Natural killer cell treated with Interleukin-12 subunit alpha and Interleukin-12 subunit beta and Interleukin-15 and Interleukin-18, amount 100 ng/mL, for 72 hours (primary cell): Measurements from ENCODE around the gene HNRNPF. TPM values are rescaled to one million over a fixed set of nuclear protein-coding genes. Genes with fewer than 3 reads are reported as not detected.
"Not testable (repeated sequence)": the region's sequence is repeated elsewhere in the genome, so short reads cannot be mapped to it uniquely, and the experiment has no call there.

Source experiments
- ATAC-seq, 2 donors: fragments of 150-1000 bp; cut with Tn5 transposase in 1 of 2; sonication (Bioruptor Pico), chemical (Tn5 transposase) in 1 of 2; 2 replicates each; pipeline ENCODE4 v1.10.0; 2021
- DNase-seq: peaks from one replicate; pipeline ENCODE4 v3.0.0; 2022; ENCODE audit warnings: low spot score
- H3K27ac Mint-ChIP-seq, 2 donors: 1 replicate in 1 of 2; 2 replicates in 1 of 2; pipeline ENCODE4 v1.8.0; 2022; ENCODE audit warnings: mixed read lengths in 2 of 2, mild to moderate bottlenecking in 1 of 2, moderate library complexity in 1 of 2
- H3K27me3 Mint-ChIP-seq, 2 donors: 1 replicate in 1 of 2; 2 replicates in 1 of 2; pipeline ENCODE4 v1.8.0; 2022; ENCODE audit warnings: mixed read lengths in 2 of 2
- H3K36me3 Mint-ChIP-seq: one replicate; pipeline ENCODE4 v1.8.0; 2022; ENCODE audit warnings: mixed read lengths
- H3K4me1 Mint-ChIP-seq, 2 donors: 1 replicate in 1 of 2; 2 replicates in 1 of 2; pipeline ENCODE4 v1.8.0; 2022; ENCODE audit warnings: low read depth in 2 of 2, mixed read lengths in 2 of 2, mild to moderate bottlenecking in 1 of 2
- H3K4me3 Mint-ChIP-seq: one replicate; pipeline ENCODE4 v1.8.0; 2022; ENCODE audit warnings: mixed read lengths
- H3K9me3 Mint-ChIP-seq: 2 replicates; pipeline ENCODE4 v1.8.0; 2022; ENCODE audit warnings: mixed read lengths
- total RNA-seq, 2 donors: library from RNA; stranded (reverse); gene quantifications; one replicate each; pipeline ENCODE4 v1.2.3, GENCODE V29; 2022

Gene HNRNPF
- total RNA-seq, 2 donors from 2014 or later: 340 to 514 TPM

GRCh38 chr10:43436291-43437140 lies 27.5 kb upstream of the HNRNPF start, which contains the start of gene ZNF487:
Gene ZNF487 (plus strand): TSS chr10:43437111. CDS start chr10:43475814, 38,703 bp downstream.
- H3K36me3 Mint-ChIP-seq: no peaks in the 10 kb centered on the region
- ATAC-seq (peak; percentile 99), DNase-seq (peak; percentile 93)
- peak within 1 kb of the TSS; percentile 92 for H3K4me3 Mint-ChIP-seq
- H3K9me3 Mint-ChIP-seq: no peaks in the 10 kb centered on the region
- H3K27ac Mint-ChIP-seq: peak within 1 kb of the TSS; percentile 81 to 96
- H3K4me1 Mint-ChIP-seq: peaks cover 7 to 14% of the 10 kb centered on the region in 2 donors
- no peaks in the 10 kb centered on the region for H3K27me3 Mint-ChIP-seq

DNA sequence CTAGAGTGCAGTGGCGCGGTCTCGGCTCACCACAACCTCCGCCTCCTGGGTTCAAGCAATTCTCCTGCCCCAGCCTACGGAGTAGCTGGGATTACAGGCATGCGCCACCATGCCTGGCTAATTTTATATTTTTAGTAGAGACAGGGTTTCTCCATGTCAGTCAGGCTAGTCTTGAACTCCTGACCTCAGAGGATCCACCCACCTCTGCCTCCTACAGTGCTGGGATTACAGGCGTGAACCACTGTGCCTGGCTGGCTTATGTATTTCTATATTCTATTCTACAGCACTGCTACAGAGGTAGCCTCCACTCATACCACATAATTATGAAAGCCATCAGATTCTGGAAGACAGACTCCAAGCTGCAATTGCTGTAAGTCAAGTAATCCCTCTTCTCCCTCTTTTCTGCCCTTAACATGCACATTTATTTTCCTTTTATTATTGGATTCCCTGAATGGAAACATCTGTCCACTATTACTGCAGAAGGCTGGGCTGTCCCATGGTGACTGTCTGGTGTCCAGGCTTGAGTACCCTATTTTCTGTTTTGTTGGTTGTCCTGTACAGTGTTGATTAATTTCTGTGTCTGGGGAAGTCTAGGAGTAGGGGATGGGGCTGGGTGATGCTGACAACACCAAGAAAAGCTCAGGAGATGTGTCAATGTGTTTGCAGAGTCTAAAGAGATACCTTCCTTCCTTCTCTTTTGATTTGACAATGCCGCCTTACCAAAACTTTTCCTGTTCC lies 22.1 kb upstream of the HNRNPF start:
- Mint-ChIP-seq H3K27ac (no peak overlapping the region), H3K4me3 (no peak overlapping the region), H3K36me3 (no peaks in the 10 kb centered on the region), H3K27me3 (no peaks in the 10 kb centered on the region), H3K9me3 (no peaks in the 10 kb centered on the region), H3K4me1 (peaks cover 0 to 4% of the 10 kb centered on the region in 2 donors)
- no peak for DNase-seq
- ATAC-seq: no peak

DNA sequence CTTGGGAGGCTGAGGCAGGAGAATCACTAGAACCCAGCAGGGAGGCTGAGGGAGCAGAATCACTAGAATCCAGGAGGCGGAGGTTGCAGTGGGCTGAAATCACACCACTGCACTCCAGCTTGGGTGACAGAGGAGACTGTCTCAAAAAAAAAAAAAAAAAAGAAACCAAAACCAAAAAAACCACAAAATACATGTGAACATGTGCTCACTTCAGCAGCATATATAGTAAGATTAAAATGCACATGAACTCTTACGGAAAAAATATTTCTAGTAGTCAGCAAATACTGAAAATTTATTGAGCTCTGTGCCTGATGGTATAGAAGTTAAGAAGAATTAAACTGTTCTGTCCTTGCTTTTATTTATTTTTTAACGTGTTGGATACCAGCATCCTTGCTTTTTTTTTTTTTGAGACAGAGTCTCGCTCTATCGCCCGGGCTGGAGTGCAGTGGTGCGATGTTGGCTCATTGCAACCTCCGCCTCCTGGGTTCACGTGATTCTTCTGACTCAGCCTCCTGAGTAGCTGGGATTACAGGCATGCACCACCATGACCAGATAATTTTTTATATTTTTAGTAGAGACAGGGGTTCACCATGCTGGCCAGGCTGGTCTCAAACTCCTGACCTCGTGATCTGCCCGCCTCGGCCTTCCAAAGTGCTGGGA lies 18.3 kb upstream of the HNRNPF start:
- Mint-ChIP-seq H3K4me1 (peaks cover 0 to 4% of the 10 kb centered on the region in 2 donors), H3K27ac (no peak overlapping the region), H3K9me3 (no peaks in the 10 kb centered on the region), H3K36me3 (no peaks in the 10 kb centered on the region), H3K4me3 (no peak overlapping the region), H3K27me3 (no peaks in the 10 kb centered on the region)
- ATAC-seq (no peak), DNase-seq (peak; percentile 32)

DNA sequence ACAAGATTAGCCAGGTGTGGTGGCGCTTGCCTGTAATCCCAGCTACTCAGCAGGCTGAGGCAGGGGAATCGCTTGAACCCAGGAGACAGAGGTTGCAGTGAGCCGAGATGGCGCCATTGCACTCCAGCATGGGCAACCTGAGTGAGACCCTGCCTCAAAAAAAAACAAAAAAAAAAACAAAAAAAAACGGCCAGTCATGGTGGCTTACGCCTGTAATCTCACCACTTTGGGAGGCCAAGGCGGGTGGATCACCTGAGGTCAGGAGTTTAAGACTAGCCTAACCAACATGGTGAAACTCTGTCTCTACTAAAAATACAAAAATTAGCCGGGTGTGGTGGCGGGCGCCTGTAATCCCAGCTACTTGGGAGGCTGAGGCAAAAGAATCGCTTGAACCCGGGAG lies 17.5 kb upstream of the HNRNPF start:
- not testable (repeated sequence) for H3K4me1 Mint-ChIP-seq, DNase-seq, H3K36me3 Mint-ChIP-seq

GRCh38 chr10:43424416-43424815 lies 15.4 kb upstream of the HNRNPF start:
- H3K27ac Mint-ChIP-seq: no peak overlapping the region
- H3K36me3 Mint-ChIP-seq: no peaks in the 10 kb centered on the region
- DNase-seq (no peak), ATAC-seq (no peak)
- peaks cover 19 to 22% of the 10 kb centered on the region in 2 donors for H3K4me1 Mint-ChIP-seq
- no peaks in the 10 kb centered on the region for H3K27me3 Mint-ChIP-seq
- H3K4me3 Mint-ChIP-seq: no peak overlapping the region
- H3K9me3 Mint-ChIP-seq: no peaks in the 10 kb centered on the region

More for the DNA sequence above, 17.5 kb upstream of the HNRNPF start:
- H3K27me3 Mint-ChIP-seq, ATAC-seq, H3K9me3 Mint-ChIP-seq, H3K27ac Mint-ChIP-seq, H3K4me3 Mint-ChIP-seq: not testable (repeated sequence)

GRCh38 chr10:43421944-43422343 lies 13.0 kb upstream of the HNRNPF start:
- not testable (repeated sequence) for H3K36me3 Mint-ChIP-seq, ATAC-seq, H3K9me3 Mint-ChIP-seq, DNase-seq, H3K27me3 Mint-ChIP-seq
- Mint-ChIP-seq H3K4me3 (peak overlapping the region; percentile 94), H3K27ac (peak overlapping the region; percentile 99 to 100), H3K4me1 (peaks cover 29 to 38% of the 10 kb centered on the region in 2 donors)

DNA sequence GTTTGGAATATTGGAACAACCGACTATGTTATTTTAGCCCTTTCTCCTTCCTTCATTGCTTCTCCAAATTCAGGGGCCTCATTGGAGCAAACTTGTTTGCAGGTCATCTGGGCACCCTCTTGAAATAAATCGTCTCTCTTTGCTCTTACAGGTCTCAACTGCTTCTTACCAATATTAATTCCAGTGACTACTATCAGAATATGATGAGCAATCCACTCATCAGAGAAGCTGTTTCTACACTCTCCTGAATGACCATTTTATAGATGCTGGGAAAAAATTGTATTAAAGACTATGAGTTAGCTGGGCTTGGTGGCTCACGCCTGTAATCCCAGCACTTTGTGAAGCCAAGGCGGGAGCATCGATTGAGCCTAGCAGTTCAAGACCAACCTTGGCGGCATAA lies 12.5 kb upstream of the HNRNPF start:
- H3K4me3 Mint-ChIP-seq: peak overlapping the region; percentile 94
- peaks cover 29 to 38% of the 10 kb centered on the region in 2 donors for H3K4me1 Mint-ChIP-seq
- H3K27ac Mint-ChIP-seq: peak overlapping the region; percentile 99 to 100
- ATAC-seq: no peak
- DNase-seq: no peak
- no peaks in the 10 kb centered on the region for H3K27me3 Mint-ChIP-seq
- no peaks in the 10 kb centered on the region for H3K9me3 Mint-ChIP-seq
- no peaks in the 10 kb centered on the region for H3K36me3 Mint-ChIP-seq

GRCh38 chr10:43421201-43421507 lies 12.2 kb upstream of the HNRNPF start:
- ATAC-seq: no peak
- H3K4me3 Mint-ChIP-seq: peak overlapping the region; percentile 94
- H3K27ac Mint-ChIP-seq: peak overlapping the region; percentile 99 to 100
- DNase-seq: no peak
- H3K36me3 Mint-ChIP-seq: no peaks in the 10 kb centered on the region
- H3K4me1 Mint-ChIP-seq: peaks cover 29 to 38% of the 10 kb centered on the region in 2 donors
- no peaks in the 10 kb centered on the region for H3K27me3 Mint-ChIP-seq
- no peaks in the 10 kb centered on the region for H3K9me3 Mint-ChIP-seq

- Mint-ChIP-seq H3K4me3 (peak overlapping the region; percentile 94), H3K27me3 (no peaks in the 10 kb centered on the region), H3K36me3 (no peaks in the 10 kb centered on the region), H3K4me1 (peaks cover 29 to 38% of the 10 kb centered on the region in 2 donors), H3K27ac (peak overlapping the region; percentile 99 to 100), H3K9me3 (no peaks in the 10 kb centered on the region)
- DNase-seq (peak; percentile 93), ATAC-seq (peak; percentile 92 to 94)
Observed at GRCh38 chr10:43420369-43421200, 11.6 kb upstream of the HNRNPF start.

DNA sequence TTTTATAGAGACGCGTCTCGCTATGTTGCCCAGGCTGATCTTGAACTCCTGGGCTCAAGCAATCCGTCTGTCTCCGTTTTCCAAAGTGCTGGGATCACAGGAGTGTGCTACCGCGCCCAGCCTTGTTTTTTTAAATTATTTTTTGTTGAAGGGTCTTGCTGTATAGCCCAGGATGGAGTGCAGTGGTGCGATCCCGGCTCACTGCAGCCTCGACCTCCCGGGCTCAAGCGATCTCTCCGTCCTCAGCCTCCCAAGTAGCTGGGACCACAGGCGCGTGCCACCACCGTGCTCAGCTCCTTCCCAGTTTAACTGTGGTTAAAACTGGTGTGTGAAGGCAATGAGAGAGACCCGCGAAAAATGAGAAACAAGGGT lies 11.0 kb upstream of the HNRNPF start:
- DNase-seq: no peak
- Mint-ChIP-seq H3K4me1 (peaks cover 29 to 38% of the 10 kb centered on the region in 2 donors), H3K27me3 (no peaks in the 10 kb centered on the region), H3K27ac (peak overlapping the region; percentile 99 to 100), H3K9me3 (no peaks in the 10 kb centered on the region), H3K4me3 (peak overlapping the region; percentile 94), H3K36me3 (no peaks in the 10 kb centered on the region)
- no peak for ATAC-seq

DNA sequence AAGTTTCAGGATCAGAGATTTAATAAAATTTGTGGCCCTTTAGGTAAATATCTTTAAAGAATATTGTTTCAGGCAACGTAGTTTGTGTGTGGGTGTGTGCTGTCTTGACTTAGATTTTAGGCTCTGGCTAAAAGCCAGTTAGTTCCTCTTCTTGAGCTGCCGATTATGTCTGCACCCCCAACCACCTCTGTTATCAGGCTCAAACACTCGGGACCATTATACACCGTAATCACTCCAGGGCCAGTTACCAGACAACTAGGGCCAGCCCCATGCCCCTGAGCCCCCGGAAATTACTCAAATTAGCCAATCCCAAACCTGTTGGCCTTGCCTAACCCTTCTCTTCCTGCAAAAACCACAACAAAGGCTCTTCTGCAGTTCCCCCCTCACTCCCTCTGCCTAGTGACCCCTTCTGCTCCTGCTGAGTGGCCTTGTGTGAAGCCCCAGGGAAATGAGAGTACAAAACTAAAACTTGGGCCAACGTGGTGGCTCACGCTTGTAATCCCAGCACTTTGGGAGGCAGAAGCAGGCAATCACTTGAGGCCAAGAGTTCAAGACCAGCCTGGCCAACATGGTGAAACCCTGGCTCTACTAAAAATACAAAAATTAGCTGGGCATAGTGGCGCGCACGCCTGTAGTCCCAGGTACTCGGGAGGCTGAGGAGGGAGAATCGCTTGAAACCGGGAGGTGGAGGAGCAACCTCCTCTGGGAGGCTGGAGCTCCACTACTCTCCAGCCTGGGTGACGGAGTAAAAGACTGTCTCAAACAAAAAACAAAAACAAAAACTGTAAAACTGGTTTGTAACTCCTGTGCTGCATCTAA lies 9.2 kb upstream of the HNRNPF start:
- H3K4me3 Mint-ChIP-seq: peak overlapping the region; percentile 64
- ATAC-seq (peak; percentile 73 to 77), DNase-seq (peak; percentile 86)
- H3K9me3 Mint-ChIP-seq: no peaks in the 10 kb centered on the region
- H3K4me1 Mint-ChIP-seq: peaks cover 29 to 38% of the 10 kb centered on the region in 2 donors
- no peaks in the 10 kb centered on the region for H3K27me3 Mint-ChIP-seq
- H3K36me3 Mint-ChIP-seq: no peaks in the 10 kb centered on the region
- peak overlapping the region; percentile 99 to 100 for H3K27ac Mint-ChIP-seq

- H3K4me3 Mint-ChIP-seq: no peak overlapping the region
- peaks cover 21 to 27% of the 10 kb centered on the region in 2 donors for H3K4me1 Mint-ChIP-seq
- no peaks in the 10 kb centered on the region for H3K9me3 Mint-ChIP-seq
- no peak overlapping the region for H3K27ac Mint-ChIP-seq
- no peak for DNase-seq
- H3K27me3 Mint-ChIP-seq: no peaks in the 10 kb centered on the region
- no peaks in the 10 kb centered on the region for H3K36me3 Mint-ChIP-seq
- ATAC-seq: no peak
Observed at GRCh38 chr10:43415544-43415943, 6.6 kb upstream of the HNRNPF start.
